Smooth muscle cell of bladder (primary cell): Measurements from ENCODE around the gene KCNN1. TPM values are rescaled to one million over a fixed set of nuclear protein-coding genes. Genes with fewer than 3 reads are reported as not detected.

Experiments used
- total RNA-seq: library from RNA; depleted of rRNA; stranded (reverse); fragments of >200 nt; gene quantifications from 2 replicates; pipeline ENCODE4 v1.2.3, GENCODE V29; 2014

KCNN1 gene
- 0.09 TPM in 1 of 2 replicates, not detected in the other for total RNA-seq

GRCh38 chr19:17966550-17967256 lies at the start of gene KCNN1:
Gene KCNN1 (plus strand): TSS chr19:17967107. CDS start chr19:17973889, 6,782 bp downstream.

GRCh38 chr19:17932485-17933338 lies 34.2 kb upstream of the KCNN1 start, which contains the start of gene CCDC124:
Gene CCDC124 (plus strand): TSS chr19:17933015. CDS start chr19:17936421, 3,406 bp downstream.

DNA sequence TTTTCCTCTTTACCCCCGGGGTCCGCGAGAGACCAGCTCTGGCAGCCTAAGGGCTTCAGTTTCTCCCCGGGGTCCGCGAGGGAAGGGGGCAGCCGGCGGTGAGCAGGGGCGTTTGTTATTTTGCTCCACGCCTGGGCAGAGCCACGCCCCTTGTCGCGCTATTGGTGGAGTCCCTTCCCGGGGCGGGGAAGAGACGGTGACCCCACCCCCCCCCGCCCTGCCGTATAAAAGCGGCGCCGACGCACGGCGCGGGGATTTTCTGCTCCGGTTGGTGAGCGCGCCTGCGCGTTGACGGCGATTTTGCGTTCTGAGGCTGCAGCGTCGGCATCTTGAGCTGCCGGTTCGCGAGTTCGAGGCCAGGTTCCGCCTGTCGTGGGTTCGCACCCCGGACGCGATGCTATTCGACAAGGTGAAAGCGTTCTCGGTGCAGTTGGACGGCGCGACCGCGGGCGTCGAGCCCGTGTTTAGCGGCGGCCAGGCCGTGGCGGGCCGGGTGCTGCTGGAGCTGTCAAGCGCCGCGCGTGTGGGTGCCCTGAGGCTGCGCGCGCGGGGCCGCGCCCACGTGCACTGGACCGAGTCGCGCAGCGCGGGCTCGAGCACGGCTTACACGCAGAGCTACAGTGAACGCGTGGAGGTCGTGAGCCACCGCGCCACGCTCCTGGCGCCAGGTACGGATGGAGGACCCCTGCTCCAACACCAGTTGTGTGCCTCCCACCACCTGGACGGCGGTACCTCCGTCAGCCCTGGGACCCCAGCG lies 41.2 kb downstream of the KCNN1 start, which contains the start of gene ARRDC2:
ARRDC2 (plus strand) TSS at position 254 of the 757 bp plus-strand sequence; CDS start at position 395, 141 bp downstream.

Other genes starting within 250 kb of the KCNN1 start
- gene MAP1S, start 247.6 kb upstream of the KCNN1 start, total RNA-seq, result 9.2 and 11.2 TPM in 2 replicates
- gene FCHO1, start 215.6 kb upstream of the KCNN1 start, total RNA-seq, result 0.09 and 0.14 TPM in 2 replicates
- gene B3GNT3, start 172.0 kb upstream of the KCNN1 start, total RNA-seq, result not detected in 2 replicates
- gene INSL3, start 145.6 kb upstream of the KCNN1 start, total RNA-seq, result not detected in 2 replicates
- gene JAK3, start 119.1 kb upstream of the KCNN1 start, total RNA-seq, result 1.00 and 2.3 TPM in 2 replicates
- gene RPL18A, start 107.2 kb upstream of the KCNN1 start, total RNA-seq, result 1,775 and 1,825 TPM in 2 replicates
- gene SLC5A5, start 95.2 kb upstream of the KCNN1 start, total RNA-seq, result not detected in 2 replicates
- gene CCDC124, start 34.1 kb upstream of the KCNN1 start, total RNA-seq, result 28.0 and 34.3 TPM in 2 replicates
- gene ARRDC2, start 41.1 kb downstream of the KCNN1 start, total RNA-seq, result 4.0 and 4.4 TPM in 2 replicates
- 0.14 and 0.18 TPM in 2 replicates for gene IL12RB1, start 119.8 kb downstream of the KCNN1 start, total RNA-seq
- gene MAST3, start 130.7 kb downstream of the KCNN1 start, total RNA-seq, result 1.8 and 2.5 TPM in 2 replicates
- gene PIK3R2, start 186.1 kb downstream of the KCNN1 start, total RNA-seq, result 3.4 and 7.4 TPM in 2 replicates
- 7.2 and 11.2 TPM in 2 replicates for gene IFI30, start 206.7 kb downstream of the KCNN1 start, total RNA-seq
- gene MPV17L2, start 226.1 kb downstream of the KCNN1 start, total RNA-seq, result 6.0 and 6.4 TPM in 2 replicates
- gene RAB3A, start 236.9 kb downstream of the KCNN1 start, total RNA-seq, result 2.4 and 3.1 TPM in 2 replicates